Loucy (cell line): ENCODE measurements around the gene RIN3.

Experiments
- H2AFZ ChIP-seq: fragments of 200-600 bp; sonication (generic); 2 replicates; pipeline ENCODE4 v1.6.0; 2016; ENCODE audit warnings: antibody characterized with exemption, mild to moderate bottlenecking, low read length, moderate library complexity
- H3F3A ChIP-seq: fragments of 200-600 bp; 2 replicates; pipeline ENCODE4 v1.6.0; 2016; ENCODE audit warnings: antibody characterized with exemption, low read depth, mild to moderate bottlenecking
- H3K27me3 ChIP-seq: fragments of 200-600 bp; sonication (generic); 2 replicates; pipeline ENCODE4 v1.6.1; 2014; ENCODE audit warnings: low read length, mild to moderate bottlenecking; ENCODE audit not compliant: insufficient read depth, poor library complexity, severe bottlenecking
- H3K36me3 ChIP-seq: fragments of 200-600 bp; sonication (generic); 2 replicates; pipeline ENCODE4 v1.6.1; 2016; ENCODE audit warnings: low read length; ENCODE audit not compliant: insufficient read depth
- H3K4me1 ChIP-seq: fragments of 200-600 bp; sonication (generic); 2 replicates; pipeline ENCODE4 v1.5.1; 2014; ENCODE audit warnings: low read length, mild to moderate bottlenecking; ENCODE audit not compliant: insufficient read depth, poor library complexity, severe bottlenecking
- H3K4me2 ChIP-seq: fragments of 200-600 bp; sonication (generic); 2 replicates; pipeline ENCODE4 v1.6.0; 2014; ENCODE audit warnings: antibody characterized with exemption, low read length, low read depth, mild to moderate bottlenecking; ENCODE audit not compliant: poor library complexity, severe bottlenecking
- H3K4me3 ChIP-seq: fragments of 200-600 bp; sonication (generic); 2 replicates; pipeline ENCODE4 v1.5.1; 2014; ENCODE audit warnings: low read length, mild to moderate bottlenecking, mixed read lengths; ENCODE audit not compliant: poor library complexity, severe bottlenecking
- H3K79me2 ChIP-seq: fragments of 200-600 bp; sonication (generic); 2 replicates; pipeline ENCODE4 v1.6.1; 2014; ENCODE audit warnings: low read length; ENCODE audit not compliant: insufficient read depth
- H3K9ac ChIP-seq: fragments of 200-600 bp; sonication (generic); 2 replicates; pipeline ENCODE4 v1.6.0; 2014; ENCODE audit warnings: mild to moderate bottlenecking, low read depth, low read length, moderate library complexity; ENCODE audit not compliant: poor library complexity, severe bottlenecking
- H3K9me2 ChIP-seq: fragments of 200-600 bp; sonication (generic); replicated peaks from 2 replicates; pipeline ENCODE4 v1.6.1; 2016; ENCODE audit warnings: low read depth, low read length, mixed read lengths
- H3K9me3 ChIP-seq: fragments of 200-600 bp; sonication (generic); 2 replicates; pipeline ENCODE4 v1.6.1; 2014; ENCODE audit warnings: mild to moderate bottlenecking, antibody characterized with exemption, low read length, low read depth; ENCODE audit not compliant: insufficient read depth
- H4K20me1 ChIP-seq: fragments of 200-600 bp; sonication (generic); 2 replicates; pipeline ENCODE4 v1.6.0; 2014; ENCODE audit warnings: antibody characterized with exemption, low read length, mild to moderate bottlenecking; ENCODE audit not compliant: insufficient read depth, poor library complexity, severe bottlenecking
- CTCF ChIP-seq: fragments of 200-600 bp; sonication (generic); conservative IDR thresholded peaks from 2 replicates; pipeline ENCODE4 v1.5.1; 2014; ENCODE audit warnings: mild to moderate bottlenecking, antibody characterized with exemption, low read length
- EZH2phosphoT487 ChIP-seq: fragments of 200-600 bp; IDR thresholded peaks from 2 replicates; pipeline ENCODE4 v1.6.1; 2018; ENCODE audit warnings: antibody characterized with exemption, mild to moderate bottlenecking, moderate library complexity, borderline replicate concordance

RIN3 gene

GRCh38 chr14:92578511-92578910 lies 64.9 kb downstream of the RIN3 start:
- Histone ChIP-seq H3K27me3 (no peaks in the 10 kb centered on the region), H3K36me3 (peaks cover 73% of the 10 kb centered on the region; the same call in 1 of the 2 replicates), H3K9me3 (no peaks in the 10 kb centered on the region), H3K4me1 (peaks cover 18% of the 10 kb centered on the region), H2AFZ (no peak overlapping the region), H3K9ac (no peak overlapping the region), H3K4me3 (no peak overlapping the region), H3K9me2 (no peaks in the 10 kb centered on the region), H3F3A (no peaks in the 10 kb centered on the region), H4K20me1 (no peaks in the 10 kb centered on the region), H3K79me2 (peaks cover 4% of the 10 kb centered on the region; the same call in 1 of the 2 replicates), H3K4me2 (no peak overlapping the region)
- no peak for TF ChIP-seq EZH2phosphoT487
- no peak for TF ChIP-seq CTCF

- no peaks in the 10 kb centered on the region for H3F3A ChIP-seq
- no peaks in the 10 kb centered on the region for H3K27me3 ChIP-seq
- H4K20me1 ChIP-seq, result no peaks in the 10 kb centered on the region
- no peak for TF ChIP-seq CTCF
- TF ChIP-seq EZH2phosphoT487, result no peak
- H3K9ac ChIP-seq, result no peak overlapping the region
- no peak overlapping the region for H3K4me2 ChIP-seq
- H3K9me2 ChIP-seq, result no peaks in the 10 kb centered on the region
- peaks cover 77% of the 10 kb centered on the region; the same call in 1 of the 2 replicates for H3K36me3 ChIP-seq
- peaks cover 23% of the 10 kb centered on the region for H3K4me1 ChIP-seq
- H3K4me3 ChIP-seq, result no peak overlapping the region
- H3K9me3 ChIP-seq, result no peaks in the 10 kb centered on the region
- peaks cover 4% of the 10 kb centered on the region; the same call in 1 of the 2 replicates for H3K79me2 ChIP-seq
- no peak overlapping the region for H2AFZ ChIP-seq
Observed at GRCh38 chr14:92579244-92579936, 65.8 kb downstream of the RIN3 start.

GRCh38 chr14:92581206-92581605 lies 67.6 kb downstream of the RIN3 start:
- Histone ChIP-seq H2AFZ (no peak overlapping the region), H3K36me3 (peaks cover 69% of the 10 kb centered on the region; the same call in 1 of the 2 replicates), H3K4me3 (no peak overlapping the region), H4K20me1 (no peaks in the 10 kb centered on the region), H3K4me2 (no peak overlapping the region), H3F3A (peaks cover 8% of the 10 kb centered on the region), H3K9me3 (no peaks in the 10 kb centered on the region), H3K9ac (no peak overlapping the region), H3K79me2 (no peaks in the 10 kb centered on the region), H3K4me1 (peaks cover 40% of the 10 kb centered on the region), H3K27me3 (no peaks in the 10 kb centered on the region), H3K9me2 (no peaks in the 10 kb centered on the region)
- TF ChIP-seq EZH2phosphoT487 (no peak), CTCF (no peak)
